IPS-18c (cell line): ENCODE data around the gene SPOCD1.
A peak's percentile ranks its signal among the peaks of the same experiment; 100 is the strongest.
"Not testable (repeated sequence)": the region's sequence is repeated elsewhere in the genome, so short reads cannot be mapped to it uniquely, and the experiment has no call there.

ENCODE experiments used
- H3K4me3 ChIP-seq: 2 replicates; pipeline ENCODE4 v1.7.0; 2013; ENCODE audit warnings: low read depth, mild to moderate bottlenecking, low read length, moderate library complexity; ENCODE audit not compliant: insufficient read depth
- H3K9me3 ChIP-seq: one replicate; pipeline ENCODE4 v1.6.1; 2013; ENCODE audit warnings: mild to moderate bottlenecking, low read length, moderate library complexity; ENCODE audit not compliant: control insufficient read depth, insufficient read depth

SPOCD1 gene

DNA sequence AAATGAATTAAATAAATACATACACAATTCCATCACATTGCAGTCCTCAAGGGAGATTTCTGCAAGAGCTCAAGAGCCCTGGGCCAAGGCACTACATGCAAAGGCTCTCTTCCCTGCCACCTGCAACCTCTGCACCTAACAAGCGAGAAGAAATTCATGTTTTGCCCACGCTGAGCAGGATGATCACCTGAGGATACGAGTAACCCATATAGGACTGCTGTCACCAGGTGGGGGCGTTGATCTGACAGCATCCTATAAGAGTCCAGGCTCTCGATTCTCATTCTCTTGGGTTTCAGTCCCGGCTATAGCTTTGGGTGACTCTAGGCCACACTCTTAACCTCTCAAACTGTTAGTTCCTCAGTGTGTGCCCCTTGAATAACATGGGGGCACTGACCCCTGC is 18.7 kb upstream of the SPOCD1 start:
- Histone ChIP-seq H3K4me3 (no peak overlapping the region), H3K9me3 (peaks cover 2% of the 10 kb centered on the region)

DNA sequence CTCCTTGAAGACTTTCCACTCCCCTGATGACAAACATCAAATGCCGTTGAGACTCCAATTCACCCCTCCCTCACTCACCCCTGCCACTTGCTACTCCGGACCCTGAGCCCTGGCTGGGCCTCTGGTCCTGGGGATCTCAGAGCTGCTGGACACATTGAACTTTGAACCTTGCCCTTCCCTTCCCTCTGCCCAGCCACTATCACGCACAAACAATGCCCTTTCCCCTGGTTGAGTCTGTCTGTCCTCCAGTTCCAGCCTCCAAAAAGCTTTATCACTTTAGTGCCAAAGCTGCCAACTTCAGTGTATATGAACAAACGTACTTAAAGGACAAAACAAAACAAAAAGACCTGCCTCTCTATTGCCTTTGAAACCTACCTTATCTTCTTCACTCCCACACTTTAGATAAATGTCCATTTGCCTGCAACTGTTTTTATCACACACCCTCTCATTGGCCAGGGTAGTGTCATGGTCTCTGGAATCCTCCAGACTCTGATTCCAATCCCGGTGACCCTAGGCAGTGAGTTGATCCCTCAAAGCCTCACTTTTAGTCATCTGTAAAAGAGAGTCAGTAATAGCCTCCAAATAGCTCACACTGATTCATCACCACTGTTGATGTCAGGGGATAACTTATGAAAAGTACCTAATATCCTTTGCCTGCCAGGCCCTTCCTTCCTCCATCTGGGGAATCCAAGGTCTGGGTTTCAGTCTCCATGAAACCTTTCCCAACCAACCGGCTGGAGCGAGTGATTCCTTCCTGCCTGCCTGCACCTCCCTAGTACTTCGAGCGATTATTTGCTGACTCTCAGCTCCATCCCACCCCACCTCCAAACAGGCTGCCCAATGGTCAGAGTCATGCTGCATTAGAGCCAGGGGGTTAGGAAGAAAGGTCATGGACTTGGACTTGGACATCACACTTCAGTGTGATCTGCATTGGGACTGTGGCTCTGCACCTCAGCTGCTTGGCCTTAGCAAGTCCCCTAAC is 15.9 kb upstream of the SPOCD1 start:
- Histone ChIP-seq H3K9me3 (peaks cover 2% of the 10 kb centered on the region), H3K4me3 (no peak overlapping the region)

DNA sequence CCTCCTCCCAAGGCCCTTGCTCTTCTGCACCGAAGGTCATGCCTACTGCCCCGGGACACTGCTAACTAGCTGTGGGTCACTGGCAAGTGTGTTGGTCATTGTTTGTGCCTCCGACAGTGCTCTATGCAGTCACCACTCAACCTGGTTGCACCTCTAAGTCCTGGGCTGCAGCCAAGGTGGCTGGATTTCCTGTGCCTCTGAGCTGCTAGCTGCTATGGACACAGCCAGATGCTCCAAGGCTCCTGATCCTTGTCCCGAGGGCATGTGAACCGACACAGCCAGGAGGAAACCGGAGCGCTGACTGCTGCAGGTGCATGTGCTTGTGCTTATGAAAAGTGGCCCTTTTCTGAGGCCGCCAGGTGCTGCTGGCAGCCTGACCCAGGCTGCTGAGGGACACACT is 14.7 kb upstream of the SPOCD1 start:
- Histone ChIP-seq H3K4me3 (no peak overlapping the region), H3K9me3 (peaks cover 2% of the 10 kb centered on the region)

DNA sequence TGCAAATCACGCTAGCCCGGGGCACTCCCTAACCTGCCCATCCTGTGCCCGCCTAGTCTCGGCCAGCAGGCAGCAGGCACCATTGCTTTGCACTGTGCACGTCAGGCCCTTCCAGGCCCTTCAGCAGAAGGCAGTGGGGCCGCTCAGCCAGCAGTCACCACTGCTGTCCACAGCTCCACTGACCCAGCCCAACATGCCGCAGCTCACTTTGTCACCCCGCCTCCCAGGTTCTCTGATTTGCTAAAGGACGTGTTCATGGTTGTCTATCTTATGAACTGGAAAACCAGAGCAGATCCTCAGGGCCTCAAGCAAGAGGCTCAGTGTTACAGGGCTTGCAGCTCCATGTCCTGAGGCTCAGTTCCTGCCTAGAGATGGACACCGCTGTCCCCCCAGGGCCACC is 14.2 kb upstream of the SPOCD1 start:
- Histone ChIP-seq H3K9me3 (peaks cover 2% of the 10 kb centered on the region), H3K4me3 (no peak overlapping the region)

DNA sequence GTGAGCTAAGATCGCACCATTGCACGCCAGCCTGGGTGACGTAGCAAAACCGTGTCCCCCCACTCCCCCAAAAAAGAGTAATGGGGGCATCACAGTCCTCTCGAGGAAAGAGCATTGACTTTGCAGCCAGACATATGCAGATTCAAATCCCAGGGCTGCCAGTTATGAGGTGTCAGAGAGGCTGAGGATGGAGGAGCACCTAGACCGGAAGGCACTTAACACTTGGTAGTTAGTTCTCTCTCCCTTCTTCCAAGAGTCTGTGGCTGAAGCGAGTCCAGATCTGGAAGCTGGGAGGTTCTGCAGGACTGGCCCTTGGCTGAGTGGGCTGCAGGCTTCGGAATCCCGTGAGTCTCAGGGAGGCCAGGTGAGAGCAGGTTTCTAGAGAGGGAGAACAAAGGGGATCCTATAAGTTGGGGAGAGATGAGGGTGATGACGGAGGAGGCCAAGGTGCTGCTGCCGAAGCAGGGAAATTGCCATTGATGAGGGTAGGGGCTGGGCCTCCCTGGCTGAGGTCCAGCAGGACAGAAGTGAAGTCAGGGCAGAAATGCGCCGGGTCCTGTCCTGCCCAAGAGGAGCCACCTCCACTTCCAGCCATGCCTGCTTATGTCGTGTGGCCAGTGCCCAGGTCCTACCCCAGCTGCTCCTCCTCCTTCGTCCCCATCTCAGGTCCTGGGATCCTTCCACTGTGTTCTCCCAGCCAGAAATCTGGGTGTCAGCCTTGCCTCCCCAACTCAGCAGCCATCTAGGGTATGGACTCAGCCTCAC is 13.3 kb upstream of the SPOCD1 start:
- peaks cover 2% of the 10 kb centered on the region for H3K9me3 ChIP-seq
- no peak overlapping the region for H3K4me3 ChIP-seq

DNA sequence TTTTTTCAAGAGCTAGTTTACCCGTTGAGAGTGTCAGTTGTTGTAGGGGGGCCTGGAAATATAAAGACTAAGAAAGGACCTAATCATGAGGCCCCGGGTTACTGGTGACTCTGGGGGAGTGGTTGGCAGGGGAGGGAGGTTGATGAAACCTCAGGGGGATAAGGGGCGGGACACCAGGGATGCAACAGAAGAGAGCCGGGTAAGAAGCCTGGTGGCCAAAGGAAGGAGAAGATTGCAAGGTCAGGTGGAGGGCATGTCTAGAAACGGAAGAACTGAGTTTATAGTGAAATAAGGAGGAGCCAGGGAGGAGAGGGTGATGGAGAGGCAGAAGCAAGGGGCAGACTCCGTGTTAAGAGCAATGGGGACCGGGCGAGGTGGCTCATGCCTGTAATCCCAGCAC is 12.5 kb upstream of the SPOCD1 start:
- Histone ChIP-seq H3K4me3 (no peak overlapping the region), H3K9me3 (no peaks in the 10 kb centered on the region)

DNA sequence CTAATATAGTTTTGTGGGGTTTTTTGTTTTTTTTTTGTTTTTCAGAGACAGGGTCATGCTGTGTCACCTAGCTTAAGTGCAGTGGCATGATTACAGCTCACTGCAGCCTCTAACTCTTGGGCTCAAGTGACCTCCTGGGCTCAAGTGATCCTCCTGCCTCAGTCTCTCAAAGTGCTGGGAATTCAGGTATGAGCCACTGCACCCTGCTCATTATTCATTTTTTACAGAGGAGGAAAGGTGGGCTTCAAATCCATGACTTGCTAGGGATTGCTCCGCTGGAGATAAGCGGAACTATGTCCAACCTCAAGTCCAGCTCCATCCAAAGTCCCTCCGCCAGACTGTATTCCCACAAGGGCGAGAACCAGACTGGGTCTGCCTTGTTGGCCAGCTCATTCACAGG is 8.0 kb upstream of the SPOCD1 start:
- H3K9me3 ChIP-seq = no peaks in the 10 kb centered on the region
- no peak overlapping the region for H3K4me3 ChIP-seq

DNA sequence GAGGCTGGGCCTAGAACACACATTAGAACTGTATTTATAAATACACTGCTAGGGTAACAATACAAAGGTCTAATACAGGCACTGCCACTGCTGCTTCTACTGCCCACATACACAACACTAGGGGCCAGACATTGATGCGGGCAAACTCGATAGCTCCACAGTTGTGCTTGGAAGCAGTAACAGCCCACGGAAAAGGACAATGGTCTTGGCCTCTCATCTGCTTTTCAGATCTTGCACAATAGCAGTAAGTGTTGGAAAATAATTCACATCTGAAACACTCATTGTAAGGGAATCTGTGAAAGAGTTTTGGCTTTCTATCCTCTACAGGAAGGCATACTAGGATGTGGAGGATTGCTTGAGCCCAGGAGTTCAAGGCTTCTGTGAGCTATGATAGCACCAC is 6.9 kb upstream of the SPOCD1 start:
- Histone ChIP-seq H3K4me3 (no peak overlapping the region), H3K9me3 (no peaks in the 10 kb centered on the region)

DNA sequence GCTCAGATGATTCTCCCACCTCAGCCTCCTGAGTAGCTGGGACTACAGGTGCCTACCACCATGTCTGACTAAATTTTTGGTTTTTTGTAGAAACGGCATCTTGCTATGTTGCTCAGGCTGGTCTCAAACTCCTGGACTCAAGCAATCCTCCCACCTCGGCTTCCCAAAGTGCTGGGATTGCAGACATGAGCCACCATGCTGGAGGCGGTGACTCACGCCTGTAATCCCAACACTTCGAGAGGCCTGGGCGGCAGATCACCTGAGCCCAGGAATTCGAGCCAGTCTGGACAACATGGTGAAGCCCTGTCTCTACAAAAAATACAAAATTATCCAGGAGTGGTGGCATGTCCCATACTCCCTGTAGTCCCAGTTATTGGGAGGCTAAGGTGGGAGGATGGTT is 4.4 kb upstream of the SPOCD1 start:
- not testable (repeated sequence) for H3K9me3 ChIP-seq, H3K4me3 ChIP-seq

DNA sequence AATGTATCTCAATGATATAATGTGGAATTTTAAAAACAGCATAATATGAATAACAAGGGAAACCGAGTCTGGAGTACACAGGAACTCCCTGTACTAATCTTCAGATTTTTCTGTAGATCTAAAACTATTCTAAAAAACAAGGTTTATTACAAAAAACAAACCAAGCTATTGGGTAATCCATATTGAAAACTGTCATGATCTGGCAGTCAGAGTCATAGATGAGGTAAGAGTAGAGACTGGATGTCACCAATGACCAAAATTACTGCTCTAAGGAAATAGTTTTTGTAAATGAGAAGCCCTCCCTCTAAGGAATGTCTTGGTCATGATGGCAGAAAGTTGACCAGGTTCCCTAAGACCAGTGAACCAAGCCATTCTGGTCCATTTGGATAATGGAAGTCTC is 2.4 kb upstream of the SPOCD1 start:
- no peaks in the 10 kb centered on the region for H3K9me3 ChIP-seq
- no peak overlapping the region for H3K4me3 ChIP-seq

DNA sequence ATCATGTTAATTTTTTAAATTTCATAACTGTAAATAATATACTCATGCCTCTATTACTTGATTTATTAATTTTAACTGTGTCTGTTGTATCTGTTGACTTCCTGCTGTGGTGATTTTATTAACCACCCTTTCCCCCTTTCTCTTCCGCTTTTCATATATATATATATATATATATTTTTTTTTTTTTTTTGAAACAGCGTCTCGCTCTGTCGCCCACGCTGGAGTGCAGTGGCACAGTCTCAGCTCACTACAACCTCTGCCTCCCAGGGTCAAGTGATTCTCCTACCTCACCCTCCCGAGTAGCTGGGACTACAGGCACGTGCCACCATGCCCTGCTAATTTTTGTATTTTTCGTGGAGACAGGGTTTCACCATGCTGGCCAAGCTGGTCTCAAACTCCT is 1.1 kb upstream of the SPOCD1 start:
- not testable (repeated sequence) for H3K4me3 ChIP-seq, H3K9me3 ChIP-seq

DNA sequence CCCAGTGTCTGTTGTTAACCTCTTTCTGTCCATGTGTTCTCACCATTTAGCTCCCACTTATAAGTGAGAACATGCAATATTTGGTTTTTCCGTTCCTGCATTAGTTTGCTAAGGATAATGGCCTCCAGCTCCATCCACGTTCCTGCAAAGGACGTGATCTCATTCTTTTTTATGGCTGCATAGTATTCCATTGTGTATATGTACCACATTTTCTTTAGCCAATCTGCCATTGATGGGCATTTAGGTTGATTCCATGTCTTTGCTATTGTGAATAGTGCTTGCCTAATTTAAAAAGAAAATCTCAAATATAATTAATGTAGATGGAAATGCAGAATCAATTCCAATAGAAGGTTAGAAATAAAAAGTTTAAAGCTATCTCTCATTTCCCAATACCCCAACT is 679 bp upstream of the SPOCD1 start:
- not testable (repeated sequence) for H3K9me3 ChIP-seq, H3K4me3 ChIP-seq

DNA sequence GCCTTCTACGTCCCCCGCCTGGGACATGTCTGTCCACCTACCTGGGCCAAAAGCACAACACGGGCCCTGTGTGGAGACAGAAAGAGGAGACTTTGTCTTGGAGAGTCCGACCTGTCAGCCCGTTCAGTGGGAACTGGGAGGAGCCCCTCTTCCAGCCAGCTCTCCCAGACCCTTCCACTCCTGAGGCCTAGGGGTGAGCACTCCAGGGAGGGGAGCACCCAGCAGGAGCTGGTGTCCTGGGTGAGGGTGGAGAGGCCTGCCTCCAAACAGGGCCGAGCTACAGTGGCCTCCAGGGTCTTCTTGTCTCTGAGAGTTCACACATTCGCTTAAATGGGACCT is 546 bp downstream of the SPOCD1 start:
- H3K9me3 ChIP-seq = no peaks in the 10 kb centered on the region
- H3K4me3 ChIP-seq = peak overlapping the region; percentile 53; the same call in 1 of the 2 replicates

DNA sequence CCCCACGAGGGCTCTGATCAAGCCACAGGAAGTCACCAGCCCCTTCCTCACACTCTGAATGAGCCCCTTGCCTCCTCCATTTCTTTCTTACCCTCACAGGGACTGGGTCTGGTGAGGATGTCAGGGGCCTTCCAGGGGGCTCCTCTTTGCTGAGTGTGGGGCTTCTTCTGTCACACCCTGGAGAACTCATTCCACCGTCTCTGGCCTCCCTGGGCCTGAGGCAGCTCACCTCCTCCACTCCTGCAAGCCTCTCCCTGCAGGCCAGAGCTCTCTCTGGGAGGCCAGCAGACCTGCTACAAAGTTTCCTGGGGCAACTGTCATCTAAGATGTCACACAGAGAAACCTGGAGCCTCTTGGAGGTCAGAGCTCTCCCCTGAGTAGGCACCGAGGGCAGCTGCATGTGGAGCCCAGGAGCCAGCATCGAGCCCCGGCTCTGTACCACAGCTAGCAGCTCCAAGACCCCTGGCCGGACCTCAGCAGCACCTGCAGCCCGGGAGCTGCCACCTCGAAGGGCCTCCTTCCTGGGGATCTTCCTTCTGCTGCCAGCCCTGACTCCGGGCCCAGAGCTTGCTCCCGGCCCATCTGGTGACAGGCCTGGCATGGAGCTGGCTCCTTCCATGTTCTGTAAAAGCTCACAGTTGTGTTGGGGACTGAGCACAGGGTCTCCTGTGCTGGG is 1.1 kb downstream of the SPOCD1 start:
- no peak overlapping the region for H3K4me3 ChIP-seq

DNA sequence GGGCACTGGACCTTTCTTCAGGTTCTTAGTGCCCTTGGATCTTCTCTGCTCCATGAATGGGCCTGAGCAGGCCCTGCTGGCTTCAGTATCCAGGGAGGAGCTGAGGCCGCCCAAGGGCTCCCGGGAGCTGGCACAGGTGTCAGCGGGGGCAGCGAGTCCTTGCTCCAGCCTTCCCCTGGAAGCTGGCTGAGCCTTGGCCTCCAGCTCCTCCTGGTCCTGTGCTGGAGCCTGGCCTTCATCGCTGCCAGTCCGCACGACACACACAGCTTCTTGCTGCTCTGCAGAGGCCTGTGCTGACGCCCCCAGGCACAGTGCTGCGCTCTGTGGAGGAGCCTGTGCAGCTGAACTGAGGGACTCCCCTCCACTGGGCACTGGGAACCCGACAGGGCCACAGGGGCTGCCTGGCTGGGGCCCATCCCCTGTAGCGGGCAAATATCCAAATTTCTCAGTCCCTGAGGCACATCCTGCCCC is 1.7 kb downstream of the SPOCD1 start:
- Histone ChIP-seq H3K9me3 (no peaks in the 10 kb centered on the region), H3K4me3 (no peak overlapping the region)

More for the DNA sequence above, 1.1 kb downstream of the SPOCD1 start:
- H3K9me3 ChIP-seq = no peaks in the 10 kb centered on the region

DNA sequence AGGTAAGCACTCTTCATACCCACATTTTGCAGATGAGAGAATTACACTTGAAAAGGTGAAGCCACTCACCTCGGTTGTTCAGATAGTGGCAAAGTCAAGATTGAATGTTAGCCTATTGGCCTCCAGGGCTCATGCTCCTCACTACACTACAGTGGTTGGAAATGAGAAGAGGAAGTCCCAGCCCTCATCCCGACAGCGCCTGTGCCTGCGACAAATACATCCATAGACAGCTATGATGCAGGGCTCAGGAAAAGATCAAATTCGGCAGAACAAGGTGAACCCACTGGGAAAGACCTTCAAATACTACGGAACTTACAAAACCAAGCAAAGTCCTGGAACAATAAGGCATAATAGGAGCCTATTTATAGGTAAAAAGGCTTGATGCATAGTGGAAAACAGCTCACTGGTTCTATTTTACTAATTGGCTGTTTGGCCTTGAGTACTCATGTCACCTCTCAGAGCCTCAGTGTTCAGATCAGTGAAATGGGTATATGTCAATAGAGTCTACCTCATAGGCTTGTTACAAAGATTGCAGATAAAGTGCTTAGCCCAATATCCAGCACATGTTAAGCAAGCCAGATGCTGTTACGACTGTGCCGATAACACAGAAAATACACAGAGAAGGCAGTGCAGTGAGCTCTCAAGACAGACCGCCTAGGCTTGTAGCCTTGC is 3.5 kb downstream of the SPOCD1 start:
- no peak overlapping the region for H3K4me3 ChIP-seq
- no peaks in the 10 kb centered on the region for H3K9me3 ChIP-seq

DNA sequence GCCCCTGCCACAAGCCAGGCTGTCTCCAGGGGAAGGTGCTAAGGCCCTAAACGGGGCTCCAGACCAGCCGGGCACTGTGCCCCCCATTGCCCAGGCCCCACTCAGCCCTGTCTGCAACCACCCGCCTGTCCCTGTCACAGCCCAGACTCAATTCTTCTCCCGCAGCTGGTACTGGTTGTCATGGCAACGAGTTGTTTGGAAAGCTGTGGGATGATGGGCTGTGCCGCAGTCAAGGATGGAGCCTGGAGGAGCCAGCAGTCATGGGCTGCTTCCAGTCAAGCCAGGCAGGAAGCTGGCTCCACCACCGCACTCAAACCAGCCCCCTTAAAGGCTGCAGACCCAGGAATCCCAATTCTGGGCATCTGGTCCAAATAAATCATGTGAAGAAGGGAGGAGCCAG is 4.2 kb downstream of the SPOCD1 start:
- H3K9me3 ChIP-seq = no peaks in the 10 kb centered on the region
- H3K4me3 ChIP-seq = no peak overlapping the region
